GM06990 (cell line): Measurements from ENCODE around the gene MOCS3.
"Not testable (repeated sequence)": the region's sequence is repeated elsewhere in the genome, so short reads cannot be mapped to it uniquely, and the experiment has no call there.

Experiments
- DNase-seq: peaks from one replicate; pipeline ENCODE4 v3.0.0-alpha.2; 2011; ENCODE audit not compliant: insufficient read length; ENCODE audit errors: extremely low read depth
- H3K27me3 ChIP-seq: replicated peaks from 2 replicates; pipeline ENCODE4 v1.6.0; 2011; ENCODE audit warnings: low read length; ENCODE audit not compliant: control insufficient read depth, insufficient read depth
- H3K36me3 ChIP-seq: 2 replicates; pipeline ENCODE4 v1.5.1; 2011; ENCODE audit warnings: low read length; ENCODE audit not compliant: control insufficient read depth, insufficient read depth
- H3K4me3 ChIP-seq: replicated peaks from 2 replicates; pipeline ENCODE4 v1.5.1; 2011; ENCODE audit warnings: low read depth, mild to moderate bottlenecking, control low read depth, low read length
- CTCF ChIP-seq: IDR thresholded peaks from 2 replicates; pipeline ENCODE4 v1.5.1; 2011; ENCODE audit warnings: low read length, control low read depth, mild to moderate bottlenecking, inconsistent platforms; ENCODE audit not compliant: insufficient read depth, poor library complexity, severe bottlenecking

Gene MOCS3

GRCh38 chr20:50969912-50970311 lies 11.3 kb downstream of the MOCS3 start:
- Histone ChIP-seq H3K36me3 (no peaks in the 10 kb centered on the region), H3K27me3 (no peaks in the 10 kb centered on the region; the same call in 1 of the 2 replicates), H3K4me3 (no peak overlapping the region)
- no peak for TF ChIP-seq CTCF
- DNase-seq, result no peak

GRCh38 chr20:50975701-50976330 lies 17.2 kb downstream of the MOCS3 start:
- Histone ChIP-seq H3K4me3 (no peak overlapping the region), H3K27me3 (peaks cover 2% of the 10 kb centered on the region; the same call in 1 of the 2 replicates), H3K36me3 (no peaks in the 10 kb centered on the region)
- TF ChIP-seq CTCF, result no peak
- DNase-seq, result no peak

GRCh38 chr20:50977066-50978021 lies 18.7 kb downstream of the MOCS3 start:
- Histone ChIP-seq H3K4me3 (no peak overlapping the region), H3K27me3 (peaks cover 2% of the 10 kb centered on the region; the same call in 1 of the 2 replicates), H3K36me3 (no peaks in the 10 kb centered on the region)
- no peak for DNase-seq
- no peak for TF ChIP-seq CTCF

- not testable (repeated sequence) for DNase-seq, H3K36me3 ChIP-seq, H3K4me3 ChIP-seq, H3K27me3 ChIP-seq
Measured at GRCh38 chr20:50978533-50978932, 19.9 kb downstream of the MOCS3 start.

GRCh38 chr20:50980071-50980681 lies 21.6 kb downstream of the MOCS3 start:
- no peaks in the 10 kb centered on the region for H3K36me3 ChIP-seq
- H3K27me3 ChIP-seq, result peaks cover 2% of the 10 kb centered on the region; the same call in 1 of the 2 replicates
- DNase-seq, result no peak
- H3K4me3 ChIP-seq, result no peak overlapping the region
- TF ChIP-seq CTCF, result no peak
